BE2C (cell line): ENCODE data around the gene OR1M1. TPM values are rescaled to one million over a fixed set of nuclear protein-coding genes. Genes with fewer than 3 reads are reported as not detected.

ENCODE experiments used
- DNase-seq: peaks from one replicate; pipeline ENCODE4 v3.0.0-alpha.2; 2020
- H3K27me3 ChIP-seq: fragments of 250-450 bp; sonication (Bioruptor Pico); 2 replicates; pipeline ENCODE4 v1.5.1; 2020; ENCODE audit warnings: mild to moderate bottlenecking
- H3K36me3 ChIP-seq: fragments of 250-450 bp; sonication (Bioruptor Pico); 2 replicates; pipeline ENCODE4 v1.5.1; 2020; ENCODE audit warnings: mild to moderate bottlenecking
- H3K4me1 ChIP-seq: fragments of 250-450 bp; sonication (Bioruptor Pico); 2 replicates; pipeline ENCODE4 v1.5.1; 2020
- H3K4me3 ChIP-seq: 2 replicates; pipeline ENCODE4 v1.5.1; 2011; ENCODE audit warnings: low read depth, low read length
- H3K9me3 ChIP-seq: fragments of 250-450 bp; sonication (Bioruptor Pico); 2 replicates; pipeline ENCODE4 v1.5.1; 2020
- polyA plus RNA-seq: library from polyadenylated mRNA; unstranded; fragments of >200 nt; gene quantifications from one replicate; pipeline ENCODE4 v1.2.1, GENCODE V29; 2012; ENCODE audit warnings: low read depth, missing spikeins; ENCODE audit not compliant: insufficient read length, insufficient read depth
- TF ChIP-seq, protein P1 (sequence below): IDR thresholded peaks from 2 replicates; pipeline ENCODE4 v1.5.1; 2012; ENCODE audit warnings: mild to moderate bottlenecking, low read depth, low read length

OR1M1 gene, protein sequence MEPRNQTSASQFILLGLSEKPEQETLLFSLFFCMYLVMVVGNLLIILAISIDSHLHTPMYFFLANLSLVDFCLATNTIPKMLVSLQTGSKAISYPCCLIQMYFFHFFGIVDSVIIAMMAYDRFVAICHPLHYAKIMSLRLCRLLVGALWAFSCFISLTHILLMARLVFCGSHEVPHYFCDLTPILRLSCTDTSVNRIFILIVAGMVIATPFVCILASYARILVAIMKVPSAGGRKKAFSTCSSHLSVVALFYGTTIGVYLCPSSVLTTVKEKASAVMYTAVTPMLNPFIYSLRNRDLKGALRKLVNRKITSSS
- not detected for polyA plus RNA-seq

DNA sequence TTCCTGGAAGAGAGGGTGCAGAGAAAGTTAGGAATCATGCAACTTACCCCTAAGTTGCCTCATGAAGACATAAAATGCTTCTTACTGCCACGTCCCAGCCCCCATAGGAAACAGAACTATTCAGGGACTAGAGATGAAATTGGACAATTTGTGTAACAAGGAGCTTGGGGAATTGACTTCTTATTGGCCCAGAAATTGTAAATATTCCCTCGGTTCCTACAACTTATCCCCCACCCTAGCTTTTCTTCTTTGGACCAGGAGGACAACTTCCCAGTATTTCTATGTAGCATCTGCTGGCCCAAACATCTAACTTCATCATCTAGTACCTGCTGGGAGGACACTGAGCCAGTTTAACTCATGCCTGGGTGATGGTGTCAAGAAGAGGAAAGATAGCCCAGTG lies at the start of gene OR1M1:
Gene OR1M1, plus strand, starts transcription at position 301 of the 400 bp plus-strand sequence. CDS start 6,184 bp downstream, outside the sequence.
- no peak within 1 kb of the TSS for H3K4me3 ChIP-seq
- no peak for DNase-seq
- H3K4me1 ChIP-seq: no peaks in the 10 kb centered on the region
- H3K36me3 ChIP-seq: no peaks in the 10 kb centered on the region
- H3K9me3 ChIP-seq: no peaks in the 10 kb centered on the region; the same call in 1 of the 2 replicates
- H3K27me3 ChIP-seq: peaks cover 4% of the 10 kb centered on the region; the same call in 1 of the 2 replicates
- TF ChIP-seq, protein P1, sequence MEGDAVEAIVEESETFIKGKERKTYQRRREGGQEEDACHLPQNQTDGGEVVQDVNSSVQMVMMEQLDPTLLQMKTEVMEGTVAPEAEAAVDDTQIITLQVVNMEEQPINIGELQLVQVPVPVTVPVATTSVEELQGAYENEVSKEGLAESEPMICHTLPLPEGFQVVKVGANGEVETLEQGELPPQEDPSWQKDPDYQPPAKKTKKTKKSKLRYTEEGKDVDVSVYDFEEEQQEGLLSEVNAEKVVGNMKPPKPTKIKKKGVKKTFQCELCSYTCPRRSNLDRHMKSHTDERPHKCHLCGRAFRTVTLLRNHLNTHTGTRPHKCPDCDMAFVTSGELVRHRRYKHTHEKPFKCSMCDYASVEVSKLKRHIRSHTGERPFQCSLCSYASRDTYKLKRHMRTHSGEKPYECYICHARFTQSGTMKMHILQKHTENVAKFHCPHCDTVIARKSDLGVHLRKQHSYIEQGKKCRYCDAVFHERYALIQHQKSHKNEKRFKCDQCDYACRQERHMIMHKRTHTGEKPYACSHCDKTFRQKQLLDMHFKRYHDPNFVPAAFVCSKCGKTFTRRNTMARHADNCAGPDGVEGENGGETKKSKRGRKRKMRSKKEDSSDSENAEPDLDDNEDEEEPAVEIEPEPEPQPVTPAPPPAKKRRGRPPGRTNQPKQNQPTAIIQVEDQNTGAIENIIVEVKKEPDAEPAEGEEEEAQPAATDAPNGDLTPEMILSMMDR: no peak

DNA sequence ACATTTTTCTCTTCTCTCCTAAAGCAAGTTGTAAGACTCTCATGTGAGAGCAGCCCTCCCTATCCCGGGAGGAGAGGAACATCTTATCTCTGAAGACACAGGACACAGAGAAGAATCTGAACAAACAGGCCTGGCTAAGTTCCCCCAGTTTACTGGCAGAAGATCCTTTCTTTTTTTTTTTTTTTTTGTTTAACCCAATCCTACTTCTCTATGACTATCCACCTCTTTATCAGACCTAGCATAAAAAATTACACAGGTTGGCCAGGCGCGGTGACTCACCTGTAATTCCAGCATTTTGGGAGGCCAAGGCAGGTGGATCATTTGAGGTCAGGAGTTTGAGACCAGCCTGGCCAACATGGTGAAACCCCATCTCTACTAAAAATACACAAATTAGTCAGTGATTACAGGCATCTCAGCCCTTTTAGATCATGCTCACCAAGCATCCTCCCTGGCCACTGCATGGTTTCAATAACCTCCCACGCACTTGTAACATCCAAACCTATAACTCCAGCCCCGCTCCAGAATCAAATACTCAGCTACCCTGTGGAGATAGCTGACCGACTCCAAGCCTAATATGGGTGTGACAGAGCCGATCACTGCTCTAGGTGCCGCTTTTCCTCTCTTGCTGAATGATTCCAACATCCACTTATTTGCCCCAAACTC lies 49.3 kb upstream of the OR1M1 start:
- no peak for DNase-seq
- Histone ChIP-seq H3K36me3 (no peaks in the 10 kb centered on the region), H3K4me3 (no peak overlapping the region), H3K9me3 (no peaks in the 10 kb centered on the region), H3K27me3 (no peaks in the 10 kb centered on the region), H3K4me1 (no peaks in the 10 kb centered on the region)
- TF ChIP-seq, protein P1: no peak

DNA sequence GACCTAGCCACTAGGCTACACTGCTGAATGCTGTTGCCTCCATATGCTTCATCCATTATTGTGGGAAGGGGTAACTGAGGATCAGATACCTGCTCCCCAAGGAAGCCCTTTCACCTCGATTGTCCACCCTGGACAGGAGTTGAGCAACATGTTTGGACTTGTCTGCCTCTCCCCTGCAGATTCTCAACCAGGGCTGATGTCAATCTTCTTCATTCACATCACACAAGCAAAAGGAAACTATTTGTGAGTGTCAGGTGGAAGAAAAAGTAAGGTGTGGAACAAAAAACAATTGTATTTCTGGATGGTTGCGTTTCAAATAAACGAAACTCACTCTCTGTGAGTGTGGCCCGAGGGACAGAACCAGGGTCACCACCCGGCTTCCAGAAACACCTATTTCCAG lies 47.1 kb upstream of the OR1M1 start:
- Histone ChIP-seq H3K27me3 (no peaks in the 10 kb centered on the region), H3K9me3 (no peaks in the 10 kb centered on the region), H3K4me1 (no peaks in the 10 kb centered on the region), H3K36me3 (no peaks in the 10 kb centered on the region), H3K4me3 (no peak overlapping the region)
- no peak for DNase-seq
- TF ChIP-seq, protein P1: no peak

DNA sequence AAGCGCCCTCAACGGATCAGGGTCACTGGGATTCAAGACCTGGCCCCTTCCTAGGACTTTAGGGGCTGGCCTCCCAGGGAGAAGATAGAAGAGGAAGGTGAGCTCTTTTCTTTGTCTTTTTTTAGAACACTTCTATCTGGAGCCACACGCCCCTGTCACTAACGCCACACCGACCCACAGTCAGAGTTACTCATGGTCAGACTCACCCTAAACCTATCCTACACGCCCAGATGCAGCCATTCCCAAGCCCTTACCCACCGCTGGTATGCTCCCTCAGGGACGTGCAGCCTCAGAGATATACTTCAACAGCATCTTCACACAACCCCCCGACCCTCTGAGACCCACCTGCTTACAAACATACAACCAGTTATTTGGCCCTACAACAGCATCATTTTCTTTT lies 46.7 kb upstream of the OR1M1 start:
- no peak for DNase-seq
- H3K9me3 ChIP-seq: no peaks in the 10 kb centered on the region

DNA sequence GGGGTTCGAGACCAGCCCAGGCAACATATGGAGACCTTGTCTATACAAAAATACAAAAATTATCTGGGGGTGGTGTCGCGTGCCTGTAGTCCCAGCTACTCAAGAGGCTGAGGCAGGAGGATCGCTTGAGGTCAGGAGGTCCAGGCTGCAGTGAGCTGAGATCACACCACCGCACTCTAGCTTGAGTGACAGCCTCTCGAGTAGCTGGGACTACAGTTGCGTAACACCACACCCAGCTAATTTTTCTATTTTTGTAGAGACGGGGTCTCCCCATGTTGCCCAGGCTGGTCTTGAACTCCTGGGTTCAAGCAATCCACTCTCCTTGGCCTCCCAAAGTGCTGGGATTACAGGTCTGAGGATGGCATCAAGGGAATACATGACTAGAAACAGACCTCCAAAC lies 45.8 kb upstream of the OR1M1 start:
- DNase-seq: no peak
- Histone ChIP-seq H3K27me3 (no peaks in the 10 kb centered on the region), H3K4me1 (no peaks in the 10 kb centered on the region), H3K9me3 (no peaks in the 10 kb centered on the region), H3K4me3 (no peak overlapping the region), H3K36me3 (no peaks in the 10 kb centered on the region)
- TF ChIP-seq, protein P1: no peak

More for the DNA sequence above, 46.7 kb upstream of the OR1M1 start:
- Histone ChIP-seq H3K36me3 (no peaks in the 10 kb centered on the region), H3K4me1 (no peaks in the 10 kb centered on the region), H3K4me3 (no peak overlapping the region), H3K27me3 (no peaks in the 10 kb centered on the region)
- TF ChIP-seq, protein P1: no peak

DNA sequence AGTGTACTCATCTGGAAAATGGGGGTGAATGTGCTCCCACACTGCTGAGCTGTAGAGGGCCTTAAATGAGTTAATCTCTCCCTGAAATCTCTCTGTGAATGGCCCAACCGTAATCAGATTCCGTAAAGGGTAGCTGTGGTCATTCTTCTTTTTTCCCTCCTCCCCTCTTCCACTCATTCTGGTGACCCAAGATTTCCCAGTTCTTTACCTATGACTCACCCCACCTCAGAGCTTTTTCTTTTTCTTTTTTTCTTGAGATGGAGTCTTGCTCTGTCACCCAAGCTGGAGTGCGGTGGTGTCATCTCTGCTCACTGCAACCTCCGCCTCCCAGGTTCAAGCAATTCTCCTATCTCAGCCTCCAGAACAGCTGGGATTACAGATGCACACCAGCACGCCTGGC lies 43.3 kb upstream of the OR1M1 start:
- no peaks in the 10 kb centered on the region for H3K4me1 ChIP-seq
- TF ChIP-seq, protein P1: no peak
- H3K36me3 ChIP-seq: no peaks in the 10 kb centered on the region
- H3K4me3 ChIP-seq: no peak overlapping the region
- H3K27me3 ChIP-seq: no peaks in the 10 kb centered on the region
- no peaks in the 10 kb centered on the region for H3K9me3 ChIP-seq
- DNase-seq: no peak
